GM19193 (cell line): ENCODE results near the gene RBMS1.

ENCODE experiments used
- POLR2A ChIP-seq: IDR thresholded peaks from 4 replicates; pipeline ENCODE4 v1.6.1; 2011; ENCODE audit not compliant: insufficient read depth, insufficient read length; ENCODE audit errors: extremely low read depth

Gene RBMS1

DNA sequence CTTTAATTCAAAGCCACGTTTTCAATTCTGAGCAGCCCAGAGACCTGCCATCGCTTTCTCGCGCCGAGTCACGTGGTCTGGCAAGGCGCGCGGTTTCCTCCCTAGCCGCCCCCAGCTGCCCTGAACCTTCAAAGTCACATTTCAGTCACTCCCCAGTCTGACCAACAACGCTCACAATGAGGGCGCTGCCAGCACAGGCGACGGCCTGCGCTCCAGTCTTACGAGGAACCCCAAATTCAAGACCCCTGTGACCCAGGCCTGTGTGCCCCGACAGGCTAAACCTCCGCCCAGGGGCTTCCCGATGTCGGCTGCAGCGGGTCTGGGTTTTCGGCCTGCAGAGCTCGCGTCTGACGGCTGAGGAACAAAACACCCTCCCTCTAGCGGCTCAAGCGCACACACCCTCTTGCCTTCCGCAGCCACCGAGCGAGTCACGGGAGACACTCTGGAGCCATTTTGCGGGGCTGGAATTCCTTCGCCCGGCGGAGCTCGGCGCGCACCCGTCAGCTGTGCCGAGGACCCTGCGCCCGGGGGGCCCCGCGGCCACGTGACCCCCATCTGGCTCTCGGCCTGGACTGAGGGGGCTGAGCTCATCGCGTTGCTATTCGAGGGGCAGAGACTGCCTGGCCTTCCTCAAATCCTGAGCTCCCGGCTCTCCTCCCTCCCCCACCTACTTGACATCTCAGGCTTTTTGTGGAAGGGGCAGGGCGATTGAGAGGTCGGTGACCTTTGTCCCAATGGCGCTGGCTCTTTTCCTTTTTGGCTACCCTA, 223.6 kb downstream of the RBMS1 start:
- no peak for TF ChIP-seq POLR2A

DNA sequence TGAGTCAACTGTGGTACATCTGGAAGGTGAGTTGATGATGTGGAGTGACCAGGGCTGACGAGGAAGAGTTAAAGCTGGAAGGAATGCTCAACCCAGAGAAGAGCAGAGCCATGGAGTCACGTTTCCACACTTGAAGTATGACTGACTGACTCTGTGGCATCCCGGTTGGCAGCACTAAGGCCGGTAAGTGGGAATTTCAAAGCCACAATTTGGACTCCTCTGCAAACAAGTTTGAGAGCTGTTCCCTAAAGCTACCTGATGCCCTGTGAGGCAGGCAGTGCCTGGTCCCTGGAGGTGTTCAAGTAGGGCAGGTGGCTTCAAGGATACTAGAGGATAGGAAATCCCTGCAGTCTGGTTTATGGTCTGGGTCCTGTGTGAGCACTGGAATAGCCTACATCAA, 224.2 kb downstream of the RBMS1 start:
- TF ChIP-seq POLR2A, result no peak

- no peak for TF ChIP-seq POLR2A
Measured at GRCh38 chr2:160268151-160268781, 225.3 kb downstream of the RBMS1 start.

- no peak for TF ChIP-seq POLR2A
Measured at GRCh38 chr2:160267692-160268091, 225.9 kb downstream of the RBMS1 start.

- TF ChIP-seq POLR2A, result no peak
Measured at GRCh38 chr2:160267022-160267421, 226.6 kb downstream of the RBMS1 start.

- TF ChIP-seq POLR2A, result no peak
Measured at GRCh38 chr2:160266037-160266551, 227.5 kb downstream of the RBMS1 start.

- TF ChIP-seq POLR2A, result no peak
Measured at GRCh38 chr2:160264308-160264707, 229.3 kb downstream of the RBMS1 start.

DNA sequence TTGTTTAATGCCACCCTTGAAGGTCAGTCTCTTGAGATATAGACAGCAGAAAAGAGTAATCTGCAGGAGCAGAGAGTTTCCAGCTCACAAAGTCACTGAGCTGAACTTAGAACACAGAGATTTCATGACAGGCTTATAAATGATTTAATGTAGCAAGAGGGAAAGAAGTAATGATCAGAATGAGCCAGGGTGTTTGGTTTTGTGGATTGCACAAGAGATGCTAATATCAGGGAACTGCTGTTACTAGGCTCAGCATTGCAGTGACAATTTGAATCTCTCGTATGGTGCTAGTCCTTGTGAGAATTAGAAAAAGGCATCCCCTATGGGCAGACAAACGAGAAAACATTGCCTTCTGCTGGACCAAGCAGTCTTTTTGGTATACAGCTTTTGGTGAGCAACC, 231.9 kb downstream of the RBMS1 start:
- TF ChIP-seq POLR2A, result no peak

- TF ChIP-seq POLR2A, result no peak
Measured at GRCh38 chr2:160258492-160258805, 235.2 kb downstream of the RBMS1 start.

- no peak for TF ChIP-seq POLR2A
Measured at GRCh38 chr2:160257743-160258491, 235.7 kb downstream of the RBMS1 start.

- no peak for TF ChIP-seq POLR2A
Measured at GRCh38 chr2:160257041-160257742, 236.4 kb downstream of the RBMS1 start.

- TF ChIP-seq POLR2A, result no peak
Measured at GRCh38 chr2:160256507-160256906, 237.1 kb downstream of the RBMS1 start.

DNA sequence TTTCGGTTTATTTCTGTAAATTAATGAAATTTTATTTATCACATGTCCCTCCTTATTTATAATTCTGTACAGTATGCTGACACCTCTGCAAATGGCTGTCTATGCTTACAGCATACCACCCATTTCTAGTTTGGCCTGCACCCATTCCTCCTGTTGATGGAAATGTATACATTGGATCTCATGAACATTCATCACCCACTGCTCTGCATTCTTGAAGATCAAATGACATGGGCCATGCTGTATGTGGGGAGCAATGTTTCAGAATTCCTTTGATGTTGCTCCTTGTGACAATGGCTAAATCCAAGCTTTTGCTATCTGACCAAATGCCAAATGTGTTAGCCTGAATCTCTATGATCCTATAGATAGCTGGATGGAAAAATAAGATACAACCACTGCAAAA, 238.2 kb downstream of the RBMS1 start:
- TF ChIP-seq POLR2A, result no peak

DNA sequence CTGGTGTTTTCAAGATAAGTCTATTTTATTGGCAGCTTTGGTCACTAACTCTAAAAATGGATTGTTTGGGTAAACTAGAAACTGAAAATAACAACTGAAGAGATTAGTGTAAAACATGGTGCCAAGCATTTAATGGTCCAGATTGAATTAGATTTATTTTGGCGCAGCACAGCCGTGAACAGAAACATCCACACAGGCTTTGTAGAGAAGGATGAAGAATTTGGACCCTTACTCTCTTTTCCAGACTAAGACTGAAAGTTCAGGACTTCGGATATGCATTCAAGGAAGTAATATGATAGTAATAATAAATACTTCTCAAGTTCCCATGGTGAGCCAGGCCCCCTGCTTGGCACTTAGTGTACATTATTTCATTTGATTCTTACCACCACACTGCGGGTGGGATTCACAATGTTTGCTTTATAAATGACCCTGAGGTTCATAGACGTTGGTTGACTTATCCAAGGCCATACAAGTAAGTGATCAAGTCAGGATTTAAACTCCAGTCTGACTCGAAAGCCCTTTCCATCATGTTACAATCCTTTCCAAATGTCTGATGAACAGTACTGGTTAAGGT, 239.3 kb downstream of the RBMS1 start:
- no peak for TF ChIP-seq POLR2A
